Measurements from ENCODE around the gene SLC12A4.
"Not testable (repeated sequence)": the region's sequence is repeated elsewhere in the genome, so short reads cannot be mapped to it uniquely, and the experiment has no call there.

SLC12A4 gene

GRCh38 chr16:67987460-67988160 is 19.2 kb upstream of the SLC12A4 start:
- DNase-seq (ENCODE audit: low read depth in 2 of 2): no peak

GRCh38 chr16:67986949-67987348 is 18.5 kb upstream of the SLC12A4 start:
- no peak for DNase-seq (ENCODE audit: low read depth in 2 of 2)

GRCh38 chr16:67982011-67982696 is 13.7 kb upstream of the SLC12A4 start:
- DNase-seq (ENCODE audit: low read depth in 2 of 2): no peak

GRCh38 chr16:67979955-67980678 is 11.7 kb upstream of the SLC12A4 start, which contains the start of gene DPEP3:
DPEP3 (minus strand) TSS chr16:67980499; CDS start chr16:67980380, 119 bp downstream.
- no peak for DNase-seq (ENCODE audit: low read depth in 2 of 2)

- no peak for DNase-seq (ENCODE audit: low read depth in 2 of 2)
Measured at GRCh38 chr16:67977469-67978227, 9.2 kb upstream of the SLC12A4 start.

- DNase-seq (ENCODE audit: low read depth in 2 of 2): no peak
Measured at GRCh38 chr16:67977005-67977404, 8.6 kb upstream of the SLC12A4 start.

GRCh38 chr16:67976205-67976604 is 7.8 kb upstream of the SLC12A4 start:
- no peak for DNase-seq (ENCODE audit: low read depth in 2 of 2)

GRCh38 chr16:67975321-67976105 is 7.1 kb upstream of the SLC12A4 start:
- no peak for DNase-seq (ENCODE audit: low read depth in 2 of 2)

- not testable (repeated sequence) for DNase-seq (ENCODE audit: low read depth in 2 of 2)
Measured at GRCh38 chr16:67972285-67972684, 3.8 kb upstream of the SLC12A4 start.

GRCh38 chr16:67971111-67971510 is 2.7 kb upstream of the SLC12A4 start:
- no peak for DNase-seq (ENCODE audit: low read depth in 2 of 2)

GRCh38 chr16:67969254-67970039 is 1.0 kb upstream of the SLC12A4 start:
- DNase-seq (ENCODE audit: low read depth in 2 of 2): no peak

- no peak for DNase-seq (ENCODE audit: low read depth in 2 of 2)
Measured at GRCh38 chr16:67967958-67968399, 458 bp downstream of the SLC12A4 start.

- DNase-seq (ENCODE audit: low read depth in 2 of 2): no peak
Measured at GRCh38 chr16:67967183-67967957, 1.1 kb downstream of the SLC12A4 start.

- DNase-seq (ENCODE audit: low read depth in 2 of 2): no peak
Measured at GRCh38 chr16:67966549-67967182, 1.8 kb downstream of the SLC12A4 start.

GRCh38 chr16:67965668-67966548 is 2.5 kb downstream of the SLC12A4 start:
- no peak for DNase-seq (ENCODE audit: low read depth in 2 of 2)

- DNase-seq (ENCODE audit: low read depth in 2 of 2): no peak
Measured at GRCh38 chr16:67964477-67965131, 3.8 kb downstream of the SLC12A4 start.

- DNase-seq (ENCODE audit: low read depth in 2 of 2): no peak
Measured at GRCh38 chr16:67963662-67964321, 4.6 kb downstream of the SLC12A4 start.
